H1 (cell line): ENCODE measurements around the gene CACNG4. TPM values are rescaled to one million over a fixed set of nuclear protein-coding genes. Genes with fewer than 3 reads are reported as not detected.

Experiments used
- CTCF ChIA-PET: fragments of 300-600 bp; sonication (Branson Sonifier 250); formaldehyde crosslinking; loops from one replicate; lab custom pipeline; 2021; ENCODE audit not compliant: partially characterized antibody; lab: Charles Lee
- POLR2A ChIA-PET: fragments of 300-600 bp; sonication (Branson Sonifier 250); formaldehyde crosslinking; loops from one replicate; lab custom pipeline; 2021; ENCODE audit warnings: inconsistent platforms; ENCODE audit not compliant: partially characterized antibody; lab: Charles Lee
- DNase-seq, 2 experiments: peaks; one replicate each; pipeline versions ENCODE4 v3.0.0 to v3.0.0-alpha.2; 2010 to 2022; ENCODE audit warnings: low spot score in 2 of 2, low read depth in 1 of 2, mixed read lengths in 1 of 2
- FAIRE-seq: peaks from 2 replicates; lab custom pipeline; 2011; peaks lifted over from hg19 to GRCh38; lab: Jason Lieb, UNC
- H2AFZ ChIP-seq: 2 replicates; pipeline ENCODE4 v1.8.1; 2012; ENCODE audit warnings: low read length, inconsistent platforms
- H2AK5ac ChIP-seq: 2 replicates; pipeline ENCODE4 v1.6.1; 2013; ENCODE audit warnings: low read depth, low read length
- H2BK120ac ChIP-seq: replicated peaks from 2 replicates; pipeline ENCODE3; 2013; ENCODE audit warnings: low read depth, low read length, inconsistent platforms
- H2BK12ac ChIP-seq: 2 replicates; pipeline ENCODE4 v1.6.1; 2013; ENCODE audit warnings: low read depth, low read length
- H2BK15ac ChIP-seq: 2 replicates; pipeline ENCODE4 v1.6.1; 2013; ENCODE audit warnings: low read length
- H2BK20ac ChIP-seq: 2 replicates; pipeline ENCODE4 v1.6.1; 2013; ENCODE audit warnings: low read length
- H2BK5ac ChIP-seq: 2 replicates; pipeline ENCODE4 v1.6.1; 2013; ENCODE audit warnings: low read depth, low read length
- H3K14ac ChIP-seq: 2 replicates; pipeline ENCODE4 v1.6.1; 2013; ENCODE audit warnings: inconsistent platforms; ENCODE audit not compliant: insufficient read length
- H3K18ac ChIP-seq: 2 replicates; pipeline ENCODE4 v1.6.1; 2013; ENCODE audit warnings: low read length; ENCODE audit errors: extremely low read depth
- H3K23ac ChIP-seq: 2 replicates; pipeline ENCODE4 v1.6.1; 2013; ENCODE audit warnings: inconsistent platforms; ENCODE audit not compliant: insufficient read length
- H3K23me2 ChIP-seq: 2 replicates; pipeline ENCODE4 v1.6.1; 2013; ENCODE audit warnings: low read depth, low read length
- H3K27ac ChIP-seq: 2 replicates; pipeline ENCODE4 v1.6.1; 2011; ENCODE audit warnings: low read depth, low read length, inconsistent platforms
- H3K27me3 ChIP-seq, 4 experiments: replicated peaks in 1 of 4; 1 replicate in 1 of 4; 2 replicates in 3 of 4; pipeline versions ENCODE4 v1.6.1 to v1.8.1; 2011 to 2013; ENCODE audit warnings: low read length in 3 of 4, mild to moderate bottlenecking in 3 of 4, inconsistent platforms in 2 of 4, mixed read lengths in 2 of 4, moderate library complexity in 1 of 4; ENCODE audit not compliant: control insufficient read depth in 3 of 4, insufficient read depth in 3 of 4; ENCODE audit errors: extremely low read depth in 1 of 4
- H3K36me3 ChIP-seq, 4 experiments: 2 replicates each; pipeline versions ENCODE4 v1.6.1 to v1.8.1; 2011 to 2013; ENCODE audit warnings: mild to moderate bottlenecking in 4 of 4, low read length in 3 of 4, moderate library complexity in 2 of 4, control low read depth in 1 of 4, inconsistent platforms in 1 of 4; ENCODE audit not compliant: insufficient read depth in 4 of 4, control insufficient read depth in 2 of 4
- H3K4ac ChIP-seq: replicated peaks from 2 replicates; pipeline ENCODE3; 2013; ENCODE audit warnings: low read length, low read depth, mixed read lengths, inconsistent platforms; ENCODE audit not compliant: insufficient read length
- H3K4me1 ChIP-seq, 4 experiments: replicated peaks in 1 of 4; 1 replicate in 1 of 4; 2 replicates in 3 of 4; pipeline versions ENCODE4 v1.6.1 to v1.8.1; 2011 to 2013; ENCODE audit warnings: low read length in 3 of 4, inconsistent platforms in 2 of 4, mixed read lengths in 1 of 4; ENCODE audit not compliant: insufficient read depth in 4 of 4, control insufficient read depth in 3 of 4
- H3K4me2 ChIP-seq, 2 experiments: 2 replicates each; pipeline versions ENCODE4 v1.6.1 to v1.8.1; 2011 to 2013; ENCODE audit warnings: low read depth in 2 of 2, low read length in 2 of 2, control low read depth in 1 of 2, inconsistent platforms in 1 of 2, mild to moderate bottlenecking in 1 of 2; ENCODE audit not compliant: insufficient read depth in 1 of 2
- H3K4me3 ChIP-seq, 4 experiments: fragments of 200-600, 300-600 bp in 1 of 4; sonication (generic), shearing (Covaris generic), sonication (Bioruptor Twin) in 1 of 4; 2 replicates each; pipeline versions ENCODE4 v1.5.1 to v1.8.1; 2011 to 2016; ENCODE audit warnings: low read length in 4 of 4, low read depth in 3 of 4, control low read depth in 2 of 4, inconsistent platforms in 2 of 4, mild to moderate bottlenecking in 2 of 4, mixed read lengths in 1 of 4, moderate library complexity in 1 of 4; ENCODE audit not compliant: insufficient read depth in 2 of 4; ENCODE audit errors: extremely low read depth in 1 of 4
- H3K56ac ChIP-seq: replicated peaks from 2 replicates; pipeline ENCODE3; 2013; ENCODE audit warnings: low read depth, mild to moderate bottlenecking, mixed read lengths, low read length, inconsistent platforms; ENCODE audit not compliant: insufficient read length
- H3K79me1 ChIP-seq: 2 replicates; pipeline ENCODE4 v1.6.1; 2013; ENCODE audit warnings: low read depth, low read length, control low read depth
- H3K79me2 ChIP-seq, 2 experiments: 2 replicates each; pipeline versions ENCODE4 v1.6.1 to v1.8.1; 2012 to 2013; ENCODE audit warnings: low read length in 2 of 2, mild to moderate bottlenecking in 2 of 2, inconsistent platforms in 1 of 2; ENCODE audit not compliant: insufficient read depth in 2 of 2, control insufficient read depth in 1 of 2
- H3K9ac ChIP-seq, 4 experiments: replicated peaks in 1 of 4; 1 replicate in 1 of 4; 2 replicates in 3 of 4; pipeline versions ENCODE4 v1.6.1 to v1.8.1; 2011 to 2013; ENCODE audit warnings: low read depth in 3 of 4, low read length in 3 of 4, control low read depth in 2 of 4, mild to moderate bottlenecking in 2 of 4, moderate library complexity in 2 of 4, inconsistent platforms in 1 of 4; ENCODE audit errors: extremely low read depth in 1 of 4
- H3K9me3 ChIP-seq, 2 experiments: 2 replicates each; pipeline versions ENCODE4 v1.6.1 to v1.8.1; 2012 to 2013; ENCODE audit warnings: mild to moderate bottlenecking in 2 of 2, moderate library complexity in 2 of 2, control low read depth in 1 of 2, inconsistent platforms in 1 of 2, low read depth in 1 of 2, low read length in 1 of 2, mixed read lengths in 1 of 2; ENCODE audit not compliant: insufficient read depth in 2 of 2
- H4K20me1 ChIP-seq, 2 experiments: replicated peaks in 1 of 2; 2 replicates each; pipeline versions ENCODE3 to v1.8.1; 2011 to 2013; ENCODE audit warnings: inconsistent platforms in 2 of 2, low read length in 2 of 2, mild to moderate bottlenecking in 1 of 2; ENCODE audit not compliant: insufficient read depth in 2 of 2, control insufficient read depth in 1 of 2
- H4K5ac ChIP-seq: 2 replicates; pipeline ENCODE4 v1.6.1; 2013; ENCODE audit warnings: low read length, low read depth, mixed read lengths, inconsistent platforms; ENCODE audit not compliant: insufficient read length
- H4K8ac ChIP-seq: 2 replicates; pipeline ENCODE4 v1.8.0; 2013; ENCODE audit warnings: mild to moderate bottlenecking, moderate library complexity, low read length, inconsistent platforms; ENCODE audit not compliant: insufficient read depth; ENCODE audit errors: extremely low read depth
- H4K91ac ChIP-seq: replicated peaks from 2 replicates; pipeline ENCODE3; 2013; ENCODE audit warnings: low read length, mixed read lengths, inconsistent platforms; ENCODE audit not compliant: insufficient read length
- ATF3 ChIP-seq: IDR thresholded peaks from 2 replicates; pipeline ENCODE4 v1.6.1; 2011; ENCODE audit warnings: low read depth, mild to moderate bottlenecking, low read length; ENCODE audit not compliant: insufficient read depth
- BACH1 ChIP-seq: IDR thresholded peaks from 2 replicates; pipeline ENCODE4 v1.6.1; 2012; ENCODE audit warnings: low read length, improper control_type of control experiment
- EGR1 ChIP-seq: IDR thresholded peaks from 2 replicates; pipeline ENCODE4 v1.6.1; 2011; ENCODE audit warnings: low read depth, low read length, borderline replicate concordance
- FOSL1 ChIP-seq: IDR thresholded peaks from 2 replicates; pipeline ENCODE4 v1.6.1; 2011; ENCODE audit warnings: mild to moderate bottlenecking, low read depth, low read length, moderate library complexity; ENCODE audit not compliant: insufficient read depth
- GTF2F1 ChIP-seq: IDR thresholded peaks from 2 replicates; pipeline ENCODE4 v1.6.1; 2012; ENCODE audit warnings: low read depth, low read length, improper control_type of control experiment, borderline replicate concordance
- POU5F1 ChIP-seq: IDR thresholded peaks from 2 replicates; pipeline ENCODE4 v1.6.1; 2011; ENCODE audit warnings: low read depth, mild to moderate bottlenecking, low read length, moderate library complexity
- RXRA ChIP-seq: IDR thresholded peaks from 2 replicates; pipeline ENCODE4 v1.6.1; 2011; ENCODE audit warnings: low read depth, mild to moderate bottlenecking, low read length, moderate library complexity; ENCODE audit not compliant: insufficient read depth
- SIN3A ChIP-seq, 2 experiments: IDR thresholded peaks in 1 of 2; conservative IDR thresholded peaks in 1 of 2; 2 replicates each; pipeline ENCODE4 v1.6.1; 2011 to 2012; ENCODE audit warnings: low read length in 2 of 2, improper control_type of control experiment in 1 of 2, low read depth in 1 of 2, mild to moderate bottlenecking in 1 of 2
- SP4 ChIP-seq: IDR thresholded peaks from 2 replicates; pipeline ENCODE4 v1.6.1; 2012; ENCODE audit warnings: low read length, inconsistent platforms
- TCF12 ChIP-seq: IDR thresholded peaks from 2 replicates; pipeline ENCODE4 v1.6.1; 2011; ENCODE audit warnings: low read depth, mild to moderate bottlenecking, low read length
- TEAD4 ChIP-seq: IDR thresholded peaks from 2 replicates; pipeline ENCODE4 v1.6.1; 2012; ENCODE audit warnings: low read depth, low read length, inconsistent platforms, mixed read lengths
- WGBS, 2 experiments: shearing (Covaris generic) in 1 of 2; methylation state at CpG; one replicate each; pipeline versions ENCODE4 v1.1.6 to v1.1.7; 2013 to 2015; ENCODE audit warnings: low lambda C conversion rate in 2 of 2, mixed read lengths in 2 of 2, inconsistent platforms in 1 of 2, low coverage in 1 of 2, missing lambda C conversion rate in 1 of 2; ENCODE audit not compliant: insufficient replicate concordance in 2 of 2, insufficient coverage in 1 of 2, insufficient read length in 1 of 2; ENCODE audit errors: extremely low coverage in 1 of 2, missing lambda C conversion rate in 1 of 2; 5-methylcytosine and 5-hydroxymethylcytosine counted together
- polyA plus RNA-seq, 7 experiments: library from polyadenylated mRNA; depleted of rRNA in 3 of 7; stranded (reverse) in 5 of 7; unstranded in 2 of 7; fragments of >200 nt in 5 of 7; fragments of 200-250 nt in 2 of 7; gene quantifications; 1 replicate in 5 of 7; 2 replicates in 1 of 7; 4 replicates in 1 of 7; pipeline versions ENCODE4 v1.2.1 to v1.2.3, GENCODE V29; 2011 to 2013; ENCODE audit warnings: missing spikeins in 2 of 7, mixed read lengths in 2 of 7
- total RNA-seq: library from RNA; stranded (reverse); fragmentation: NEBNext Ultra II Directional; extraction: Animal tissue kit (Norgen Biotek cat#: 25700); gene quantifications from 2 replicates; pipeline ENCODE4 v1.2.1, GENCODE V29; 2021
- TF ChIP-seq, protein P1 (sequence below), 3 experiments: IDR thresholded peaks; 1 replicate in 2 of 3; 2 replicates in 1 of 3; pipeline versions ENCODE4 v1.5.1 to v1.6.1; 2011; ENCODE audit warnings: low read length in 3 of 3, mild to moderate bottlenecking in 3 of 3, inconsistent platforms in 2 of 3, low read depth in 1 of 3, moderate library complexity in 1 of 3; ENCODE audit not compliant: insufficient read depth in 1 of 3; ENCODE audit errors: control extremely low read depth in 1 of 3

The CACNG4 gene
- total and polyA plus RNA-seq, 2 of the 8 experiments (the other 6 are each of a cell fraction or from before 2014, with no cell fraction given): 3.6 to 5.6 TPM

DNA sequence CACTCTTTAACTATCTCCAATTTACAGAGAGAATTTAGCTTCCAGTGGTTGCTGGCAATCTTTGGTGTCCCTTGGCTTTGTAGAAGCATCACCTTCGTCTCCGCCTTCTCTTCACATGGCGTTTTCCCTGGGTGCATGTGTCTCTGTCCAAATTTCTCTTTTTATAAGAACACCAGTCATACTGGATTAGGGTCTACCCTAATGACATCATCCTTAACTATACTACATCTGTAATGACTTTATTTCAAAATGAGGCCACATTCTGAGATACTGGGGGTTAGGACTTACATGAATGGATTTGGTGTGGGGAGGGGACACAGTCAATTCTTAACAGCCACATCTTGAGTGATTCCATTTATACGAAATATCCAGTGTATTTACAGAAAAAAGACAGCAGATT is 22.2 kb downstream of the CACNG4 start:
- Histone ChIP-seq H3K27ac (no peak overlapping the region), H4K91ac (no peak overlapping the region), H3K9ac (no peak overlapping the region), H2AK5ac (no peak overlapping the region), H3K4ac (no peak overlapping the region), H2AFZ (no peak overlapping the region), H2BK15ac (no peak overlapping the region), H3K79me2 (no peaks in the 10 kb centered on the region), H3K27me3 (no peaks in the 10 kb centered on the region), H3K56ac (no peak overlapping the region), H2BK20ac (no peak overlapping the region), H3K79me1 (no peaks in the 10 kb centered on the region), H4K8ac (no peak overlapping the region), H3K14ac (no peak overlapping the region), H2BK12ac (no peak overlapping the region), H3K18ac (no peak overlapping the region), H3K36me3 (no peaks in the 10 kb centered on the region), H4K5ac (no peak overlapping the region), H3K4me2 (no peak overlapping the region), H2BK120ac (no peak overlapping the region), H3K23ac (no peak overlapping the region), H4K20me1 (no peaks in the 10 kb centered on the region), H3K4me3 (no peak overlapping the region), H3K23me2 (no peaks in the 10 kb centered on the region), H2BK5ac (no peak overlapping the region), H3K9me3 (no peaks in the 10 kb centered on the region), H3K4me1 (peaks cover 0 to 8% (median 4%) of the 10 kb centered on the region in 4 experiments; a peak in 3 of 7 replicates)
- ChIA-PET POLR2A (no interaction called here), CTCF (interaction anchor here (0.9 to 2.7 kb wide), 4 partner anchors 11 to 71 kb away, joined by 3 to 17 read pairs (median 3); no protein-coding TSS in a partner anchor)
- no peak for FAIRE-seq
- 82% methylated on average over 4 of the region's 4 CpGs; no CpG with 5 or more reads in 1 of the 2 experiments for WGBS, 2 experiments
- no peak for DNase-seq
- TF ChIP-seq FOSL1 (no peak), EGR1 (no peak), POU5F1 (no peak), TEAD4 (no peak), SIN3A (conservative IDR thresholded peaks at IDR 0.05 in 1 of 2, IDR thresholded peaks at IDR 0.05 in 1 of 2; ENCODE audit: low read depth in 1 of 2, low read length in 2 of 2) (no peak), ATF3 (no peak), SP4 (no peak), RXRA (no peak), GTF2F1 (no peak), BACH1 (no peak), TCF12 (no peak)
- TF ChIP-seq, protein P1, sequence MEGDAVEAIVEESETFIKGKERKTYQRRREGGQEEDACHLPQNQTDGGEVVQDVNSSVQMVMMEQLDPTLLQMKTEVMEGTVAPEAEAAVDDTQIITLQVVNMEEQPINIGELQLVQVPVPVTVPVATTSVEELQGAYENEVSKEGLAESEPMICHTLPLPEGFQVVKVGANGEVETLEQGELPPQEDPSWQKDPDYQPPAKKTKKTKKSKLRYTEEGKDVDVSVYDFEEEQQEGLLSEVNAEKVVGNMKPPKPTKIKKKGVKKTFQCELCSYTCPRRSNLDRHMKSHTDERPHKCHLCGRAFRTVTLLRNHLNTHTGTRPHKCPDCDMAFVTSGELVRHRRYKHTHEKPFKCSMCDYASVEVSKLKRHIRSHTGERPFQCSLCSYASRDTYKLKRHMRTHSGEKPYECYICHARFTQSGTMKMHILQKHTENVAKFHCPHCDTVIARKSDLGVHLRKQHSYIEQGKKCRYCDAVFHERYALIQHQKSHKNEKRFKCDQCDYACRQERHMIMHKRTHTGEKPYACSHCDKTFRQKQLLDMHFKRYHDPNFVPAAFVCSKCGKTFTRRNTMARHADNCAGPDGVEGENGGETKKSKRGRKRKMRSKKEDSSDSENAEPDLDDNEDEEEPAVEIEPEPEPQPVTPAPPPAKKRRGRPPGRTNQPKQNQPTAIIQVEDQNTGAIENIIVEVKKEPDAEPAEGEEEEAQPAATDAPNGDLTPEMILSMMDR (IDR thresholded peaks at IDR 0.05; ENCODE audit: control extremely low read depth in 1 of 3, insufficient read depth in 1 of 3, low read depth in 1 of 3, low read length in 3 of 3): no peak
